ENCODE results near the gene ICAM4. TPM values are rescaled to one million over a fixed set of nuclear protein-coding genes. Genes with fewer than 3 reads are reported as not detected.

The ICAM4 gene
- total RNA-seq, 4 donors from 2014 or later = 1.3 TPM; not detected in 3

DNA sequence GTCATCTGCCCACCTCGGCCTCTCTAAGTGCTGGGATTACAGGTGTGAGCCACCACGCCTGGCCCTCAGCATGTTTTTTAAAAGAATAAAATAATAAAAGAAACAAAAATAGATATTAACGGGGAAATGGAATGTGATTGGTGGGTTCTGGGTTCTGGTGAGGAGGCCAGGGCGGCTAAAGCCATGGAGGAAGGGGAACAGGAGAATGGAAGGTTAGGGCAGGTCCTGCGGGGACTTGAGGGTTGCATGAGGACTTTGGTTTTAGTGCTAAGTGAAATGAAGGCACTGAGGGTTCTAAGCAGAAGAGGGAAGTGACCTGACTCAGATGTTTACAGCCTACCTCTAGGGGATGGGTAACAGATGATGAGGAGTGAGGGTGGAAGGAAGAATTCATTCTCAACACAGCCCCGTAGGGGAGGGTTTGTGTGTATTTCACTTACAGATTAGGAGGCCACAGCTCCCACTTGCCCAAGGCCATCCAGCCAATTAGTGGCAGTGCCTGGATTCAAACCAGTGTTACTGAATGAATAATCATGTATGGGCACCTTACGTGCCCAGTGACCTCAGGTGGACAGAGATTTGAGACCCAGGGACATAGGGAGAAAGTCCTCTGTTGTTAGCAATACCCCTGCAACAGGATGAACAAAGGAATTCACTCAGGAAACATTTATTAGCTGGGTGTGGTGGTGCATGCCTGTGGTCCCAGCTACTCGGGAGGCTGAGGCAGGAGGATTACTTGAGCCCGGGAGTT, 41.4 kb upstream of the ICAM4 start:
- 76 to 86% methylated on average over 9 of the region's 9 CpGs for WGBS, 2 donors
- H3K4me1 ChIP-seq = peaks cover 0 to 7% (median 0%) of the 10 kb centered on the region in 4 donors
- H3K36me3 ChIP-seq = peaks cover 0 to 11% (median 0%) of the 10 kb centered on the region in 3 donors
- DNase-seq (ENCODE audit: low spot score in 2 of 2) = no peak
- no peak overlapping the region for H3K27ac ChIP-seq
- TF ChIP-seq POLR2A (IDR thresholded peaks at IDR 0.05) (no peak), CTCF (IDR thresholded peaks at IDR 0.05) (no peak), EP300 (IDR thresholded peaks at IDR 0.05) (no peak)
- H3K9me3 ChIP-seq = no peaks in the 10 kb centered on the region
- no peak overlapping the region for H3K4me3 ChIP-seq
- H3K27me3 ChIP-seq = no peaks in the 10 kb centered on the region

DNA sequence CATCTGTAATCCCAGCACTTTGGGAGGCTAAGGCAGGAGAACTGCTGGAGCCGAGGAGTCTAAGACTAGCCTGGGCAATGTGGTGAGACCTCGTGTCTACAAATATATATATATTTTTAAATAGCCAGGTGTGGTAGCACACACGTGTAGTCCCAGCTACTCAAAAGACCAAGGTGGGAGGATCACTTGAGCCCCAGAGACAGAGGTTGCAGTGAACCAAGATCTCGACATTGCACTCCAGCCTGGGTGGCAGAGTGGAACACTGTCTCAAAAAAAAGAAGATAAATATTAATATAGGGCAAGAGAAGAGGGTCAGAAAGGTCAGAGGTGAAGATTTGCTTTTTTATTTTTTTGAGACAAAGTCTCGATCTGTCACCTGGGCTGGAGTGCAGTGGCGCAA, 40.2 kb upstream of the ICAM4 start:
- no peaks in the 10 kb centered on the region for H3K27me3 ChIP-seq
- peaks cover 0 to 11% (median 0%) of the 10 kb centered on the region in 3 donors for H3K36me3 ChIP-seq
- no peak for TF ChIP-seq CTCF (IDR thresholded peaks at IDR 0.05)
- no peak for TF ChIP-seq EP300 (IDR thresholded peaks at IDR 0.05)
- no peak for TF ChIP-seq POLR2A (IDR thresholded peaks at IDR 0.05)
- no peaks in the 10 kb centered on the region for H3K9me3 ChIP-seq
- H3K27ac ChIP-seq = no peak overlapping the region
- WGBS, 2 donors = 81 to 86% methylated on average over 6 of the region's 6 CpGs
- peaks cover 0 to 16% (median 2%) of the 10 kb centered on the region in 4 donors for H3K4me1 ChIP-seq
- H3K4me3 ChIP-seq = no peak overlapping the region
- no peak for DNase-seq (ENCODE audit: low spot score in 2 of 2)

- peaks cover 2 to 34% (median 12%) of the 10 kb centered on the region in 3 donors for H3K36me3 ChIP-seq
- peak; percentile 94 to 96 for DNase-seq (ENCODE audit: low spot score in 2 of 2)
- TF ChIP-seq POLR2A (IDR thresholded peaks at IDR 0.05) (peak in 1 of 2 donors; percentile 53), EP300 (IDR thresholded peaks at IDR 0.05) (peak; percentile 20 to 95), CTCF (IDR thresholded peaks at IDR 0.05) (peak in 2 of 5 experiments; percentile 52 to 54)
- WGBS, 2 donors = 1% methylated on average over 45 to 50 of the region's 77 CpGs
- no peaks in the 10 kb centered on the region for H3K9me3 ChIP-seq
- peak within 1 kb of the TSS; percentile 66 to 89 (median 86) for H3K27ac ChIP-seq
- peaks cover 0 to 35% (median 8%) of the 10 kb centered on the region in 4 donors for H3K4me1 ChIP-seq
- peak within 1 kb of the TSS; percentile 73 to 95 (median 84) for H3K4me3 ChIP-seq
- no peaks in the 10 kb centered on the region for H3K27me3 ChIP-seq
Measured at GRCh38 chr19:10251792-10252694, 34.7 kb upstream of the ICAM4 start, which contains the start of gene MRPL4. TSS of gene MRPL4 (plus strand) at chr19:10252214. CDS start at chr19:10252254, 40 bp downstream.

DNA sequence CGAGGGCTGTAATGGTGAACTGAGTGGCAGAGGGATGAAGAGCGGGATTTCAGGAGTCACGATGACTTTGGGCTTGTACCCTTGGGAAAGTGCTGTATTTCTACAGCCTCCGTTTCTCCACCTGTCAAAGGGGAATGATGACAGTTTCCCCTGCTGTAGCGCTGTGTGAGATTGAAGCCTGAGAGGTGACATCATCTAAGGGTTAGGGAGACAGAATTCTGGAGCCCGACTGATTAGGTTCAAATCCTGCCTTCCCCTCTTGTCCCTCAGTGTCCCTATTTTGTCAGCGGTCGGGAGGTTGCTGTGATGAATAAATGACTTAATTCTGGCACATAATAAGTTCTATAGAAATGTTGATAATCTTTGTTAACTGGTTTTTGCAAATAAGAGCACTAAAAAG, 34.0 kb upstream of the ICAM4 start:
- DNase-seq (ENCODE audit: low spot score in 2 of 2) = no peak
- H3K36me3 ChIP-seq = peaks cover 2 to 40% (median 12%) of the 10 kb centered on the region in 3 donors
- peak overlapping the region; percentile 73 to 95 (median 84) for H3K4me3 ChIP-seq
- H3K27me3 ChIP-seq = no peaks in the 10 kb centered on the region
- H3K9me3 ChIP-seq = no peaks in the 10 kb centered on the region
- TF ChIP-seq EP300 (IDR thresholded peaks at IDR 0.05) (no peak), CTCF (IDR thresholded peaks at IDR 0.05) (no peak), POLR2A (IDR thresholded peaks at IDR 0.05) (no peak)
- peak overlapping the region in 3 of 4 donors; percentile 82 to 89 (median 89) for H3K27ac ChIP-seq
- 21 to 27% methylated on average over 8 of the region's 8 CpGs for WGBS, 2 donors
- peaks cover 0 to 35% (median 8%) of the 10 kb centered on the region in 4 donors for H3K4me1 ChIP-seq

Measured in tibial nerve (tissue), 4 donors.